Mucosa of stomach (tissue), 1 donor: ENCODE data around the gene SLC25A44.
"Not testable (repeated sequence)": the region's sequence is repeated elsewhere in the genome, so short reads cannot be mapped to it uniquely, and the experiment has no call there.

Experiments
- H3K27me3 ChIP-seq: one replicate; pipeline ENCODE4 v1.7.0; 2013; ENCODE audit warnings: mild to moderate bottlenecking, low read length; ENCODE audit not compliant: control insufficient read depth, insufficient read depth
- H3K36me3 ChIP-seq: one replicate; pipeline ENCODE4 v1.7.0; 2013; ENCODE audit warnings: low read length; ENCODE audit not compliant: control insufficient read depth, insufficient read depth
- H3K4me1 ChIP-seq: one replicate; pipeline ENCODE4 v1.7.0; 2013; ENCODE audit warnings: mild to moderate bottlenecking, low read length; ENCODE audit not compliant: control insufficient read depth, insufficient read depth
- H3K4me3 ChIP-seq: one replicate; pipeline ENCODE4 v1.7.0; 2013; ENCODE audit warnings: low read length
- H3K9ac ChIP-seq: one replicate; pipeline ENCODE4 v1.7.0; 2013; ENCODE audit warnings: mild to moderate bottlenecking, low read length, moderate library complexity
- H3K9me3 ChIP-seq: one replicate; pipeline ENCODE4 v1.7.0; 2013; ENCODE audit warnings: mild to moderate bottlenecking, low read length, moderate library complexity; ENCODE audit not compliant: control insufficient read depth
- donor health status: Pancreatic carcinoma.

SLC25A44 gene

GRCh38 chr1:156216361-156217086 is 22.6 kb downstream of the SLC25A44 start:
- peaks cover 18% of the 10 kb centered on the region for H3K4me1 ChIP-seq
- H3K36me3 ChIP-seq, H3K27me3 ChIP-seq, H3K9me3 ChIP-seq, H3K4me3 ChIP-seq, H3K9ac ChIP-seq: not testable (repeated sequence)

GRCh38 chr1:156217871-156218270 is 24.0 kb downstream of the SLC25A44 start:
- no peak overlapping the region for H3K4me3 ChIP-seq
- peaks cover 5% of the 10 kb centered on the region for H3K36me3 ChIP-seq
- peaks cover 11% of the 10 kb centered on the region for H3K4me1 ChIP-seq
- no peak overlapping the region for H3K9ac ChIP-seq
- no peaks in the 10 kb centered on the region for H3K27me3 ChIP-seq
- H3K9me3 ChIP-seq: no peaks in the 10 kb centered on the region

GRCh38 chr1:156220226-156220625 is 26.3 kb downstream of the SLC25A44 start:
- Histone ChIP-seq H3K4me1 (peaks cover 5% of the 10 kb centered on the region), H3K36me3 (peaks cover 5% of the 10 kb centered on the region), H3K4me3 (no peak overlapping the region), H3K9me3 (no peaks in the 10 kb centered on the region), H3K27me3 (no peaks in the 10 kb centered on the region), H3K9ac (no peak overlapping the region)

GRCh38 chr1:156221986-156222692 is 28.2 kb downstream of the SLC25A44 start:
- Histone ChIP-seq H3K36me3 (peaks cover 5% of the 10 kb centered on the region), H3K9me3 (no peaks in the 10 kb centered on the region), H3K4me1 (peaks cover 6% of the 10 kb centered on the region), H3K9ac (no peak overlapping the region), H3K27me3 (no peaks in the 10 kb centered on the region), H3K4me3 (no peak overlapping the region)

- Histone ChIP-seq H3K36me3 (peaks cover 5% of the 10 kb centered on the region), H3K4me1 (peaks cover 6% of the 10 kb centered on the region), H3K4me3 (no peak overlapping the region), H3K9ac (no peak overlapping the region), H3K9me3 (no peaks in the 10 kb centered on the region), H3K27me3 (no peaks in the 10 kb centered on the region)
Observed at GRCh38 chr1:156225677-156226014, 31.7 kb downstream of the SLC25A44 start.

GRCh38 chr1:156226116-156226538 is 32.2 kb downstream of the SLC25A44 start:
- peaks cover 2% of the 10 kb centered on the region for H3K36me3 ChIP-seq
- no peak overlapping the region for H3K9ac ChIP-seq
- H3K4me3 ChIP-seq: no peak overlapping the region
- no peaks in the 10 kb centered on the region for H3K9me3 ChIP-seq
- H3K27me3 ChIP-seq: no peaks in the 10 kb centered on the region
- peaks cover 6% of the 10 kb centered on the region for H3K4me1 ChIP-seq

GRCh38 chr1:156226782-156227181 is 32.9 kb downstream of the SLC25A44 start:
- peaks cover 6% of the 10 kb centered on the region for H3K4me1 ChIP-seq
- H3K36me3 ChIP-seq: no peaks in the 10 kb centered on the region
- no peaks in the 10 kb centered on the region for H3K27me3 ChIP-seq
- no peak overlapping the region for H3K4me3 ChIP-seq
- H3K9me3 ChIP-seq: no peaks in the 10 kb centered on the region
- no peak overlapping the region for H3K9ac ChIP-seq

GRCh38 chr1:156228501-156228900 is 34.6 kb downstream of the SLC25A44 start:
- H3K4me3 ChIP-seq: no peak overlapping the region
- no peaks in the 10 kb centered on the region for H3K27me3 ChIP-seq
- H3K4me1 ChIP-seq: peaks cover 6% of the 10 kb centered on the region
- H3K36me3 ChIP-seq: no peaks in the 10 kb centered on the region
- H3K9ac ChIP-seq: no peak overlapping the region
- H3K9me3 ChIP-seq: no peaks in the 10 kb centered on the region

- Histone ChIP-seq H3K27me3 (no peaks in the 10 kb centered on the region), H3K36me3 (no peaks in the 10 kb centered on the region), H3K4me1 (peaks cover 6% of the 10 kb centered on the region), H3K9me3 (no peaks in the 10 kb centered on the region), H3K4me3 (no peak overlapping the region), H3K9ac (no peak overlapping the region)
Observed at GRCh38 chr1:156229809-156230472, 36.0 kb downstream of the SLC25A44 start.

GRCh38 chr1:156230473-156230837 is 36.6 kb downstream of the SLC25A44 start:
- Histone ChIP-seq H3K36me3 (no peaks in the 10 kb centered on the region), H3K4me1 (peaks cover 2% of the 10 kb centered on the region), H3K9ac (no peak overlapping the region), H3K4me3 (no peak overlapping the region), H3K27me3 (no peaks in the 10 kb centered on the region), H3K9me3 (no peaks in the 10 kb centered on the region)

- H3K9ac ChIP-seq: no peak overlapping the region
- H3K9me3 ChIP-seq: no peaks in the 10 kb centered on the region
- H3K4me3 ChIP-seq: no peak overlapping the region
- H3K36me3 ChIP-seq: no peaks in the 10 kb centered on the region
- H3K4me1 ChIP-seq: no peaks in the 10 kb centered on the region
- no peaks in the 10 kb centered on the region for H3K27me3 ChIP-seq
Observed at GRCh38 chr1:156232201-156232894, 38.4 kb downstream of the SLC25A44 start.
